Measurements from ENCODE around the gene ACER2. TPM values are rescaled to one million over a fixed set of nuclear protein-coding genes. Genes with fewer than 3 reads are reported as not detected.

The ACER2 gene
- total and polyA plus RNA-seq, 2 of the 8 experiments (the other 6 are each of a cell fraction or from before 2014, with no cell fraction given), result 7.4 to 8.8 TPM

DNA sequence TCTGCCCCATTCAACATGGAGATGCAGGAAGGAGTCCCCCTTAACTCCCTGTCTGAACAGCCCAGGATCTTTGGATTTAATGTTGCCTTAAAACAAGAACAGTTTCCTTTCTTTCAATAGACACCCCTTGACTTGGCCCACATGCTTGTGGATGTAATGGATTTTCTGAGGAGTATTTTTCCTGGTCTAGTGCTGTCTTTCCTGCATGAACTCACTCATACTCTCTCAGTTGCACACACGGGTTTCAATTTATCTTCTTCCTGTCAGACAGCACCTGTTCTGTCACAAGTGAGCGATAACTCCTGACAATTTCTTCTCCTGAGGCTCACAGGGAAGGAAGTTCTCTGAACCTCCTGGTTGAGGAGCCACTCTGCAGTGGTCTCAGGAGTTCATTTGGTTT, 85.1 kb downstream of the ACER2 start:
- TF ChIP-seq RFX5 (IDR thresholded peaks at IDR 0.05; ENCODE audit: borderline replicate concordance, low read depth, low read length), result no peak
- TF ChIP-seq CHD1 (IDR thresholded peaks at IDR 0.05; ENCODE audit: low read depth, low read length), result no peak
- TF ChIP-seq MAFK (IDR thresholded peaks at IDR 0.05; ENCODE audit: low read depth, low read length), result no peak
- TF ChIP-seq YY1 (IDR thresholded peaks at IDR 0.05; ENCODE audit: low read depth, low read length), result no peak
- no peak for TF ChIP-seq SRF (IDR thresholded peaks at IDR 0.05; ENCODE audit: low read depth, low read length)
- TF ChIP-seq BRCA1 (IDR thresholded peaks at IDR 0.05; ENCODE audit: low read depth, low read length), result no peak
- no peak for TF ChIP-seq RNF2 (IDR thresholded peaks at IDR 0.05; ENCODE audit: borderline replicate concordance, low read depth, low read length, missing control alignments, poor library complexity, severe bottlenecking)
- no peak for TF ChIP-seq NANOG (IDR thresholded peaks at IDR 0.05; ENCODE audit: insufficient read depth, low read depth, low read length, poor library complexity, severe bottlenecking)
- no peak for TF ChIP-seq SP1 (IDR thresholded peaks at IDR 0.05; ENCODE audit: low read depth, low read length)
- TF ChIP-seq ASH2L (IDR thresholded peaks at IDR 0.05; ENCODE audit: low read length), result no peak
- TF ChIP-seq CEBPB (IDR thresholded peaks at IDR 0.05; ENCODE audit: low read depth, low read length), result no peak
- no peak for TF ChIP-seq RAD21 (IDR thresholded peaks at IDR 0.05 in 1 of 2, conservative IDR thresholded peaks at IDR 0.05 in 1 of 2; ENCODE audit: low read depth in 2 of 2, low read length in 2 of 2)
- Histone ChIP-seq H4K8ac (ENCODE audit: extremely low read depth, insufficient read depth, low read length) (no peak overlapping the region), H2BK12ac (ENCODE audit: low read depth, low read length) (no peak overlapping the region), H3K18ac (ENCODE audit: extremely low read depth, low read length) (no peak overlapping the region), H3K4me1 (replicated peaks in 1 of 4; ENCODE audit: control insufficient read depth in 3 of 4, insufficient read depth in 4 of 4, low read length in 3 of 4) (no peaks in the 10 kb centered on the region), H2BK120ac (replicated peaks; ENCODE audit: low read depth, low read length) (no peak overlapping the region), H3K9ac (replicated peaks in 1 of 4; ENCODE audit: extremely low read depth in 1 of 4, low read depth in 3 of 4, low read length in 3 of 4) (no peak overlapping the region), H4K5ac (ENCODE audit: insufficient read length, low read depth, low read length) (no peak overlapping the region), H2BK20ac (ENCODE audit: low read length) (no peak overlapping the region), H3K14ac (ENCODE audit: insufficient read length) (no peak overlapping the region), H3K23me2 (ENCODE audit: low read depth, low read length) (no peaks in the 10 kb centered on the region), H3K36me3 (ENCODE audit: control insufficient read depth in 2 of 4, insufficient read depth in 4 of 4, low read length in 3 of 4) (no peaks in the 10 kb centered on the region), H3K23ac (ENCODE audit: insufficient read length) (no peak overlapping the region), H3K9me3 (ENCODE audit: insufficient read depth in 2 of 2, low read depth in 1 of 2, low read length in 1 of 2) (no peaks in the 10 kb centered on the region), H3K4me2 (ENCODE audit: insufficient read depth in 1 of 2, low read depth in 2 of 2, low read length in 2 of 2) (no peak overlapping the region), H2AFZ (ENCODE audit: low read length) (no peak overlapping the region), H4K91ac (replicated peaks; ENCODE audit: insufficient read length, low read length) (no peak overlapping the region), H3K27me3 (replicated peaks in 1 of 4; ENCODE audit: control insufficient read depth in 3 of 4, extremely low read depth in 1 of 4, insufficient read depth in 3 of 4, low read length in 3 of 4) (no peaks in the 10 kb centered on the region), H3K56ac (replicated peaks; ENCODE audit: insufficient read length, low read depth, low read length) (no peak overlapping the region), H2AK5ac (ENCODE audit: low read depth, low read length) (no peak overlapping the region), H4K20me1 (replicated peaks in 1 of 2; ENCODE audit: control insufficient read depth in 1 of 2, insufficient read depth in 2 of 2, low read length in 2 of 2) (no peaks in the 10 kb centered on the region), H2BK15ac (ENCODE audit: low read length) (no peak overlapping the region), H3K4ac (replicated peaks; ENCODE audit: insufficient read length, low read depth, low read length) (no peak overlapping the region), H3K79me1 (ENCODE audit: low read depth, low read length) (no peaks in the 10 kb centered on the region), H3K27ac (ENCODE audit: low read depth, low read length) (no peak overlapping the region), H2BK5ac (ENCODE audit: low read depth, low read length) (no peak overlapping the region), H3K4me3 (ENCODE audit: extremely low read depth in 1 of 4, insufficient read depth in 2 of 4, low read depth in 3 of 4, low read length in 4 of 4) (no peak overlapping the region), H3K79me2 (ENCODE audit: control insufficient read depth in 1 of 2, insufficient read depth in 2 of 2, low read length in 2 of 2) (no peaks in the 10 kb centered on the region)
- DNase-seq (ENCODE audit: low read depth in 1 of 2, low spot score in 2 of 2) (no peak), FAIRE-seq (no peak)
- WGBS, 2 experiments (ENCODE audit: extremely low coverage in 1 of 2, insufficient coverage in 1 of 2, insufficient read length in 1 of 2, insufficient replicate concordance in 2 of 2, low coverage in 1 of 2, low lambda C conversion rate in 2 of 2, missing lambda C conversion rate in 1 of 2), result 87% methylated on average over 2 of the region's 2 CpGs; no CpG with 5 or more reads in 1 of the 2 experiments
- ChIA-PET CTCF (ENCODE audit: partially characterized antibody) (interaction anchor here (0.6 to 2.1 kb wide), 7 partner anchors 10 to 895 kb away, joined by 3 to 9 read pairs (median 4); no protein-coding TSS in a partner anchor), POLR2A (ENCODE audit: partially characterized antibody) (no interaction called here)

All from H1 (cell line).